ENCODE data around the gene TMC4. TPM values are rescaled to one million over a fixed set of nuclear protein-coding genes. Genes with fewer than 3 reads are reported as not detected.

TMC4 gene
- total RNA-seq, 6 donors from 2014 or later = 35.7 to 116 (median 48.5) TPM

DNA sequence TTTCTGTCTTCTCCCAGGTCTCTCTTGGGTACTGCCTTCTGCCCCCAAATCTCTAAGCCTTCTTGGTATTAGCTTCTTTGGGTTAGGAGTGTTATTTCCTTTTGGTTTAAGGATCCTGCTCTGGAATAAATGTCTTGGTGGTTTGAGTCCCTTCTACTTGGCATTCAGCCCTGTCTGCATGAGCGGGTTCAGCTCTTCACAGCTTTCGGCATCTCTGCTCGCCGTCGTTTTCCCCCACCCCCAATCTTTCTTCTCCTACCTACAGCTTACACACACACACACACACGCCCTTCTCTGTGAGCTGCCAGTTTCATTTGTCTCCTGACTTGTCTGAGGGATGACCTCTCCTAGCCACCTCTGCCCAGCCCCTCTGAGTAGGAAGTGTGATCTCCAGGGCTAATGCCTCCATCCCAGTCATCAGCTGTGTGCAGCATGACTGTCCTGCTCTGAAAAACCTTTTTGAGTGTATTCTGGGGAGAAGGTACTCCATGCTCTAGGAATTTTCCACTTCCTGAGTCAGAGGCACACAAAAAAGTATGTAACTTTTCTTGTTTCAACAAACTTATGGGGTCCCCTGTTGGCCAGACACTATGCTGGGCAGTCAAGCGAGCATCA is 30.7 kb downstream of the TMC4 start:
- 85 to 87% methylated on average over 7 of the region's 7 CpGs for WGBS, 2 donors
- Histone ChIP-seq H3K4me3 (no peak overlapping the region), H3K27me3 (no peaks in the 10 kb centered on the region), H3K27ac (no peak overlapping the region), H3K4me1 (peaks cover 22 to 34% (median 28%) of the 10 kb centered on the region in 4 donors), H3K9me3 (no peaks in the 10 kb centered on the region), H3K36me3 (peaks cover 41 to 63% (median 52%) of the 10 kb centered on the region in 4 donors)
- no peak for DNase-seq
- ATAC-seq (ENCODE audit: low FRiP score in 2 of 2) = no peak
- TF ChIP-seq POLR2A (IDR thresholded peaks at IDR 0.05) (no peak), POLR2AphosphoS5 (IDR thresholded peaks at IDR 0.05) (no peak), EP300 (IDR thresholded peaks at IDR 0.05) (no peak)
- TF ChIP-seq, protein P1, sequence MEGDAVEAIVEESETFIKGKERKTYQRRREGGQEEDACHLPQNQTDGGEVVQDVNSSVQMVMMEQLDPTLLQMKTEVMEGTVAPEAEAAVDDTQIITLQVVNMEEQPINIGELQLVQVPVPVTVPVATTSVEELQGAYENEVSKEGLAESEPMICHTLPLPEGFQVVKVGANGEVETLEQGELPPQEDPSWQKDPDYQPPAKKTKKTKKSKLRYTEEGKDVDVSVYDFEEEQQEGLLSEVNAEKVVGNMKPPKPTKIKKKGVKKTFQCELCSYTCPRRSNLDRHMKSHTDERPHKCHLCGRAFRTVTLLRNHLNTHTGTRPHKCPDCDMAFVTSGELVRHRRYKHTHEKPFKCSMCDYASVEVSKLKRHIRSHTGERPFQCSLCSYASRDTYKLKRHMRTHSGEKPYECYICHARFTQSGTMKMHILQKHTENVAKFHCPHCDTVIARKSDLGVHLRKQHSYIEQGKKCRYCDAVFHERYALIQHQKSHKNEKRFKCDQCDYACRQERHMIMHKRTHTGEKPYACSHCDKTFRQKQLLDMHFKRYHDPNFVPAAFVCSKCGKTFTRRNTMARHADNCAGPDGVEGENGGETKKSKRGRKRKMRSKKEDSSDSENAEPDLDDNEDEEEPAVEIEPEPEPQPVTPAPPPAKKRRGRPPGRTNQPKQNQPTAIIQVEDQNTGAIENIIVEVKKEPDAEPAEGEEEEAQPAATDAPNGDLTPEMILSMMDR (IDR thresholded peaks at IDR 0.05) = no peak

DNA sequence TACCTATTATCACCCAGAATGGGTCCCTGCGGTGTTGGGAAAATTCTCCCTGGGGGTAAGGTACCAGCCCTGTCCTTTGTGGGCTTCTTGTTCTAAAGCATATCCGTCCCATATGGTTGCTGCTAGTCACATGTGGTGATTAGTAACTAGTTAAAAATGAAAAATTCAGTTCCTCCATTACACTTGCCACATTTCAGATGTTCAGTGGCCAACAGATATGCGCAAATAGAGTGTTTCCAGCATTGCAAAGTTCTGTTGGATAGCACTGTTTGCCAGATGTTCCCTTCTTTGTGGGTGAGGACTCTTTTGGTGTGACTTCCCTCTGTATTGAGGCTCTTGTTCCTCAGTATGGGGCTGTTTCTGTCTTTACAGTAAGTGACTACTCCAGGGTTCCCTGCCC is 31.6 kb downstream of the TMC4 start:
- no peaks in the 10 kb centered on the region for H3K27me3 ChIP-seq
- peaks cover 32 to 54% (median 43%) of the 10 kb centered on the region in 4 donors for H3K36me3 ChIP-seq

DNA sequence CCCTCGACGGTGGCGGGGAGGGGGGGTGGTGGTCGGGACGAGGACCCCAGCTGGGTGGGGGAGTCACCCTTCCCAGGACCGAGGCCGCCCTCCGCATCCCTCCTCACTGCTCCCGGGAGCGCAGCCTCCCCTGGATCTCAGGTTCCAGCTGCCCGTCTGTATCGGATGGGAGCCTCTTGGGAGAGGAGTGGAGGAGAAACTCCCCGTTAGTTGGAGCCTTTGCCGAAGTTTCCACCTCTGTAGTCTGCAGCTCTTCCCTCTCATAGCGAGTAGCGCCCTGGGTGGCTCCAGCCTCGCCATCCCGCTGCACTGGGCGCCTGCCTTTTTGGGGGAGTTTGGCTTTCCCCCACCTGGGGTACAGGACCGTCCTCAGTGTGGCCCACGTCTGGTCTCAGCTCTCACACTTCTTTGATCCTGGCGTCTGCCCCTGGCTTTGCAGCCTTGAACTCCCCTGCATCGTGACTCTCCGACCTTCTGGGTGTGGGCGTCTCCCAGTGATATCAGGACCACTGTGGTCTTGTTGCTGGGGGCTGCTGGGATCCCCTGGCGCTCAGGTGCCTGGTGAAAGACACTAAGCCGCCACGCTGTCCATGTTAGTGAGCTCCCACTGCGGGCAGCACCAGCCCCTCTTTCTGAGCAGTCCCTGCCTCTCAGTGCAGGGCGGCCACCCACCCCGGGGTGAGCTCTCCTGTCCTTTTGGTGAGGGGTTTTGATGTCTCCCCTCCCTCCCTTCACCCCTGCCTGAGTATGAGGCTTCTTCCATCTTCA is 34.3 kb downstream of the TMC4 start:
- DNase-seq (no peak), ATAC-seq (ENCODE audit: low FRiP score in 2 of 2) (no peak)
- Histone ChIP-seq H3K4me3 (peak overlapping the region; percentile 92 to 100 (median 94)), H3K9me3 (no peaks in the 10 kb centered on the region), H3K36me3 (peaks cover 10 to 27% (median 17%) of the 10 kb centered on the region in 4 donors), H3K27me3 (no peaks in the 10 kb centered on the region), H3K27ac (peak overlapping the region; percentile 93 to 99 (median 96)), H3K4me1 (peaks cover 32 to 44% (median 38%) of the 10 kb centered on the region in 4 donors)
- TF ChIP-seq, protein P1 (IDR thresholded peaks at IDR 0.05) = no peak
- no peak for TF ChIP-seq POLR2AphosphoS5 (IDR thresholded peaks at IDR 0.05)
- no peak for TF ChIP-seq EP300 (IDR thresholded peaks at IDR 0.05)
- no peak for TF ChIP-seq POLR2A (IDR thresholded peaks at IDR 0.05)
- 38 to 52% methylated on average over 15 to 21 of the region's 31 CpGs for WGBS, 2 donors

More for the DNA sequence above, 31.6 kb downstream of the TMC4 start:
- Histone ChIP-seq H3K4me1 (peaks cover 24 to 38% (median 31%) of the 10 kb centered on the region in 4 donors), H3K4me3 (no peak overlapping the region), H3K27ac (no peak overlapping the region), H3K9me3 (no peaks in the 10 kb centered on the region)
- ATAC-seq (ENCODE audit: low FRiP score in 2 of 2) = no peak
- TF ChIP-seq, protein P1 (IDR thresholded peaks at IDR 0.05) = no peak
- TF ChIP-seq POLR2A (IDR thresholded peaks at IDR 0.05) (no peak), POLR2AphosphoS5 (IDR thresholded peaks at IDR 0.05) (no peak), EP300 (IDR thresholded peaks at IDR 0.05) (no peak)
- 92 to 93% methylated on average over 3 of the region's 3 CpGs for WGBS, 2 donors
- no peak for DNase-seq

DNA sequence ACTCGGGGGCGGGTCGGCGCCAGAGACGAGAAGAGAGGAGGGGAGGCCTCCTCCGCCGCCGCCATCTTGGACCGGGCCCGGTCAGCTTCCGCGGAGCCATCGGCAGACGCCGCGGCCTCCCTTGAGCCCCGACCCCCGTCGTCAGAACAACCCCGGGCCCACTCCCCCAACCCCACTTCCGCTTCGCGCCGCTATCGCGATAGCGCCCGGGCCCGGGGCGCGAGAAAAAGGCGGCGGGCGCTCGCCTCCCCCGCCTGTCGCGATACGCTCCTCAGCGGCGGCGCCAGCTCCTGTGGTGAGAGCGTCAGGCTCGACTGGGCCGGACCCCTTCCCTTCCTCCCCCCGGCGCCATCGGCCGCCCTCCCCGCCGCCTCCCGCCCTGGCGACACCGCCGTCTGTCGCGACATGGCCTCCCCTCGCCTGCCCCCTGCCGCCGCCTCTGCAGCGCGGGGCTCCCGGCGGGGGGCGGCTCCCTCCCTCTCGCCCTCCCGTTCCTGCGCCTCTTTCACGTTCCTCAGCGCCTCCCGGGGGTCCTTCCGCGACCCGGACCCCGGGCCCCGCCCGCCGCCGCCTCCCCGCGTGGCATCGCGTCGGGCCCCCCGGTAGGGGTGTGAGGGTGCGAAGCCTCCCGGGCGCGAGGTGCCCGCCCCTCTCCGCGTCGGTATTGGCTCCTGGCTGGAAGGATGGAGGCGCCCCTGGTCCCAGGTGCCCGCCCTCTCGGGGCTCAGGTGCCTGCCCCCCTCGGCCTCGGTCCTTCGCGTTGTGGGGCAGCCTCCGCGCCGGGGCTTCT is 35.1 kb downstream of the TMC4 start, which contains the start of gene CNOT3:
Gene CNOT3 (plus strand): TSS at position 64 of the 790 bp plus-strand sequence. CDS start 5,217 bp downstream, outside the sequence.
- 1% methylated on average over 29 of the region's 103 CpGs; no CpG with 5 or more reads in 1 of the 2 donors for WGBS, 2 donors
- TF ChIP-seq POLR2AphosphoS5 (IDR thresholded peaks at IDR 0.05) (peak; percentile 79 to 91), EP300 (IDR thresholded peaks at IDR 0.05) (no peak), POLR2A (IDR thresholded peaks at IDR 0.05) (peak in 3 of 4 donors; percentile 17 to 90 (median 78))
- TF ChIP-seq, protein P1 (IDR thresholded peaks at IDR 0.05) = no peak
- Histone ChIP-seq H3K27me3 (no peaks in the 10 kb centered on the region), H3K9me3 (no peaks in the 10 kb centered on the region), H3K27ac (peak within 1 kb of the TSS; percentile 93 to 99 (median 96)), H3K4me3 (peak within 1 kb of the TSS; percentile 92 to 100 (median 94)), H3K4me1 (peaks cover 32 to 44% (median 38%) of the 10 kb centered on the region in 4 donors), H3K36me3 (peaks cover 4 to 19% (median 9%) of the 10 kb centered on the region in 4 donors)
- ATAC-seq (ENCODE audit: low FRiP score in 2 of 2) (no peak), DNase-seq (peak in 1 of 2 donors; percentile 89)
